OCI-LY3 (cell line): ENCODE measurements around the gene PSMG3.

ENCODE experiments used
- H2AFZ ChIP-seq: fragments of 200-600, 300-600 bp; shearing (Covaris generic); 2 replicates; pipeline ENCODE4 v1.6.0; 2014; ENCODE audit warnings: antibody characterized with exemption, low read depth, low read length
- H3K27ac ChIP-seq: fragments of 200-600, 300-600 bp; sonication (generic); 2 replicates; pipeline ENCODE4 v1.5.1; 2014; ENCODE audit warnings: mild to moderate bottlenecking, low read length, moderate library complexity, mixed read lengths
- H3K27me3 ChIP-seq: fragments of 200-600, 300-600 bp; sonication (generic); 2 replicates; pipeline ENCODE4 v1.6.1; 2014; ENCODE audit warnings: low read depth, low read length, mixed read lengths
- H3K36me3 ChIP-seq: fragments of 200-600, 300-600 bp; sonication (generic); replicated peaks from 2 replicates; pipeline ENCODE3; 2014; ENCODE audit warnings: low read depth, low read length, mixed read lengths
- H3K4me1 ChIP-seq: fragments of 300-600, 200-600 bp; sonication (generic); 2 replicates; pipeline ENCODE4 v1.6.1; 2014; ENCODE audit warnings: low read length, mixed read lengths
- H3K4me2 ChIP-seq: fragments of 200-600, 300-600 bp; sonication (generic); 2 replicates; pipeline ENCODE4 v1.6.1; 2014; ENCODE audit warnings: low read length, mixed read lengths
- H3K4me3 ChIP-seq: fragments of 300-600, 200-600 bp; sonication (generic); 2 replicates; pipeline ENCODE4 v1.5.1; 2014; ENCODE audit warnings: antibody characterized with exemption, mild to moderate bottlenecking, low read length, moderate library complexity
- H3K79me2 ChIP-seq: fragments of 300-600, 200-600 bp; shearing (Covaris generic); 2 replicates; pipeline ENCODE4 v1.6.1; 2014; ENCODE audit warnings: mild to moderate bottlenecking, low read length, mixed read lengths
- H3K9ac ChIP-seq: fragments of 300-600, 200-600 bp; shearing (Covaris generic); 2 replicates; pipeline ENCODE4 v1.6.0; 2014; ENCODE audit warnings: mild to moderate bottlenecking, low read length, moderate library complexity
- H3K9me3 ChIP-seq: fragments of 200-600, 300-600 bp; shearing (Covaris generic); 2 replicates; pipeline ENCODE4 v1.6.1; 2014; ENCODE audit warnings: low read length, mixed read lengths; ENCODE audit not compliant: insufficient read depth
- H4K20me1 ChIP-seq: fragments of 200-600, 300-600 bp; sonication (generic); 2 replicates; pipeline ENCODE4 v1.6.1; 2016; ENCODE audit warnings: low read length, mixed read lengths; ENCODE audit not compliant: insufficient read depth
- CTCF ChIP-seq: fragments of 200-600, 300-600 bp; sonication (generic); IDR thresholded peaks from 2 replicates; pipeline ENCODE4 v1.5.1; 2014; ENCODE audit warnings: antibody characterized with exemption, low read length, low read depth
- EZH2phosphoT487 ChIP-seq: fragments of 200-600 bp; shearing (Covaris generic); IDR thresholded peaks from 2 replicates; pipeline ENCODE4 v1.6.1; 2018; ENCODE audit warnings: antibody characterized with exemption, mixed run types, low read depth

Gene PSMG3

GRCh38 chr7:1535100-1535458, 34.8 kb downstream of the PSMG3 start:
- Histone ChIP-seq H3K9ac (no peak overlapping the region), H3K9me3 (no peaks in the 10 kb centered on the region), H3K27me3 (no peaks in the 10 kb centered on the region), H3K79me2 (peaks cover 86% of the 10 kb centered on the region), H2AFZ (no peak overlapping the region), H4K20me1 (peaks cover 66% of the 10 kb centered on the region), H3K36me3 (no peaks in the 10 kb centered on the region), H3K27ac (no peak overlapping the region), H3K4me1 (peaks cover 22% of the 10 kb centered on the region), H3K4me3 (no peak overlapping the region), H3K4me2 (no peak overlapping the region)
- TF ChIP-seq CTCF (no peak), EZH2phosphoT487 (no peak)

- Histone ChIP-seq H2AFZ (no peak overlapping the region), H3K9me3 (no peaks in the 10 kb centered on the region), H3K79me2 (peaks cover 86% of the 10 kb centered on the region), H3K4me1 (peaks cover 22% of the 10 kb centered on the region), H3K9ac (no peak overlapping the region), H3K27ac (peak overlapping the region; percentile 52), H3K4me2 (peak overlapping the region; percentile 100), H3K4me3 (peak overlapping the region; percentile 96), H3K36me3 (no peaks in the 10 kb centered on the region), H4K20me1 (peaks cover 66% of the 10 kb centered on the region), H3K27me3 (no peaks in the 10 kb centered on the region)
- TF ChIP-seq EZH2phosphoT487: no peak
- no peak for TF ChIP-seq CTCF
Measured at GRCh38 chr7:1534330-1535099, 35.3 kb downstream of the PSMG3 start.

- TF ChIP-seq EZH2phosphoT487 (no peak), CTCF (no peak)
- H3K79me2 ChIP-seq: peaks cover 82% of the 10 kb centered on the region
- peaks cover 22% of the 10 kb centered on the region for H3K4me1 ChIP-seq
- H3K4me2 ChIP-seq: peak overlapping the region; percentile 100
- H3K27ac ChIP-seq: peak overlapping the region; percentile 85
- no peaks in the 10 kb centered on the region for H3K9me3 ChIP-seq
- H3K9ac ChIP-seq: peak overlapping the region; percentile 84; the same call in 1 of the 2 replicates
- H4K20me1 ChIP-seq: peaks cover 66% of the 10 kb centered on the region
- no peak overlapping the region for H2AFZ ChIP-seq
- no peaks in the 10 kb centered on the region for H3K27me3 ChIP-seq
- H3K36me3 ChIP-seq: no peaks in the 10 kb centered on the region
- peak overlapping the region; percentile 96 for H3K4me3 ChIP-seq
Measured at GRCh38 chr7:1533547-1534329, 36.1 kb downstream of the PSMG3 start.

GRCh38 chr7:1533255-1533546, 36.6 kb downstream of the PSMG3 start:
- Histone ChIP-seq H3K27ac (peak overlapping the region; percentile 85), H2AFZ (no peak overlapping the region), H3K27me3 (no peaks in the 10 kb centered on the region), H3K36me3 (no peaks in the 10 kb centered on the region), H4K20me1 (peaks cover 65% of the 10 kb centered on the region), H3K4me2 (peak overlapping the region; percentile 100), H3K79me2 (peaks cover 76% of the 10 kb centered on the region), H3K4me1 (peaks cover 22% of the 10 kb centered on the region), H3K4me3 (peak overlapping the region; percentile 96), H3K9ac (peak overlapping the region; percentile 84), H3K9me3 (no peaks in the 10 kb centered on the region)
- no peak for TF ChIP-seq EZH2phosphoT487
- TF ChIP-seq CTCF: no peak
